ENCODE data around the gene AHRR.

Gene AHRR

GRCh38 chr5:446066-446882, 124.8 kb downstream of the AHRR start:
- no peak for DNase-seq

GRCh38 chr5:446883-447263, 125.4 kb downstream of the AHRR start:
- DNase-seq = no peak

- DNase-seq = no peak
Measured at GRCh38 chr5:447501-447900, 126.0 kb downstream of the AHRR start.

GRCh38 chr5:448061-448765, 126.7 kb downstream of the AHRR start:
- DNase-seq = peak; percentile 60

GRCh38 chr5:448766-449090, 127.2 kb downstream of the AHRR start:
- DNase-seq = no peak

GRCh38 chr5:449151-449550, 127.6 kb downstream of the AHRR start:
- no peak for DNase-seq

GRCh38 chr5:451587-452458, 130.3 kb downstream of the AHRR start:
- DNase-seq = no peak

- DNase-seq = no peak
Measured at GRCh38 chr5:452978-453710, 131.6 kb downstream of the AHRR start.

GRCh38 chr5:453725-454481, 132.4 kb downstream of the AHRR start:
- no peak for DNase-seq

GRCh38 chr5:454936-455335, 133.4 kb downstream of the AHRR start:
- DNase-seq = no peak

GRCh38 chr5:455806-456205, 134.3 kb downstream of the AHRR start:
- no peak for DNase-seq

- no peak for DNase-seq
Measured at GRCh38 chr5:456351-457194, 135.1 kb downstream of the AHRR start.

- DNase-seq = no peak
Measured at GRCh38 chr5:457195-457961, 135.9 kb downstream of the AHRR start.

GRCh38 chr5:458547-459353, 137.2 kb downstream of the AHRR start:
- no peak for DNase-seq

- no peak for DNase-seq
Measured at GRCh38 chr5:459562-460272, 138.2 kb downstream of the AHRR start.

- no peak for DNase-seq
Measured at GRCh38 chr5:460273-460625, 138.7 kb downstream of the AHRR start.

- DNase-seq = no peak
Measured at GRCh38 chr5:462051-462481, 140.6 kb downstream of the AHRR start.

GRCh38 chr5:463301-463700, 141.8 kb downstream of the AHRR start:
- DNase-seq = no peak

GRCh38 chr5:463952-464351, 142.4 kb downstream of the AHRR start:
- peak; percentile 88 for DNase-seq
